Measurements from ENCODE around the gene DOK1. TPM values are rescaled to one million over a fixed set of nuclear protein-coding genes. Genes with fewer than 3 reads are reported as not detected.

Gene DOK1
- total and polyA plus RNA-seq, 8 donors: 5.9 to 89.3 (median 14.8) TPM

- WGBS, 5 donors: 90 to 94% (median 91%) methylated on average over 4 of the region's 4 CpGs
- no peak for TF ChIP-seq CTCF (IDR thresholded peaks at IDR 0.05)
- TF ChIP-seq POLR2AphosphoS5 (IDR thresholded peaks at IDR 0.05): no peak
Observed at GRCh38 chr2:74575320-74575719, 20.8 kb downstream of the DOK1 start.

GRCh38 chr2:74576211-74576862 lies 21.8 kb downstream of the DOK1 start:
- Histone ChIP-seq H3K36me3 (no peaks in the 10 kb centered on the region), H3K27ac (peak overlapping the region in 1 of 5 donors; percentile 60), H3K4me1 (peaks cover 0 to 15% (median 0%) of the 10 kb centered on the region in 4 donors), H3K9me3 (no peaks in the 10 kb centered on the region), H3K4me3 (no peak overlapping the region), H3K27me3 (no peaks in the 10 kb centered on the region)
- 79 to 92% (median 87%) methylated on average over 7 of the region's 7 CpGs for WGBS, 5 donors
- TF ChIP-seq EP300 (IDR thresholded peaks at IDR 0.05) (no peak), CTCF (IDR thresholded peaks at IDR 0.05) (no peak), POLR2AphosphoS5 (IDR thresholded peaks at IDR 0.05) (no peak), POLR2A (IDR thresholded peaks at IDR 0.05) (no peak)
- intact Hi-C loops (cut with DNase I; ENCODE audit: low total_unique reads): no loop called here
- no peak for DNase-seq

More at GRCh38 chr2:74575320-74575719, 20.8 kb downstream of the DOK1 start:
- intact Hi-C loops (cut with DNase I; ENCODE audit: low total_unique reads): no loop called here
- no peak for DNase-seq
- Histone ChIP-seq H3K27me3 (no peaks in the 10 kb centered on the region), H3K9me3 (no peaks in the 10 kb centered on the region), H3K4me3 (no peak overlapping the region), H3K36me3 (no peaks in the 10 kb centered on the region), H3K27ac (no peak overlapping the region), H3K4me1 (peaks cover 0 to 15% (median 0%) of the 10 kb centered on the region in 4 donors)

- Histone ChIP-seq H3K9me3 (no peaks in the 10 kb centered on the region), H3K4me1 (peaks cover 0 to 15% (median 0%) of the 10 kb centered on the region in 4 donors), H3K27ac (peak overlapping the region in 2 of 5 donors; percentile 10 to 60), H3K27me3 (no peaks in the 10 kb centered on the region), H3K36me3 (no peaks in the 10 kb centered on the region), H3K4me3 (no peak overlapping the region)
- intact Hi-C loops (cut with DNase I; ENCODE audit: low total_unique reads): no loop called here
- 26 to 57% (median 38%) methylated on average over 1 of the region's 1 CpG for WGBS, 5 donors
- TF ChIP-seq POLR2AphosphoS5 (IDR thresholded peaks at IDR 0.05): peak in 1 of 3 donors; percentile 32
- TF ChIP-seq EP300 (IDR thresholded peaks at IDR 0.05): no peak
- no peak for TF ChIP-seq POLR2A (IDR thresholded peaks at IDR 0.05)
- TF ChIP-seq CTCF (IDR thresholded peaks at IDR 0.05): no peak
- DNase-seq: peak in 1 of 2 donors; percentile 33
Observed at GRCh38 chr2:74576863-74577229, 22.3 kb downstream of the DOK1 start.

- TF ChIP-seq POLR2AphosphoS5 (IDR thresholded peaks at IDR 0.05) (no peak), POLR2A (IDR thresholded peaks at IDR 0.05) (no peak), EP300 (IDR thresholded peaks at IDR 0.05) (no peak), CTCF (IDR thresholded peaks at IDR 0.05) (no peak)
- H3K36me3 ChIP-seq: no peaks in the 10 kb centered on the region
- H3K27ac ChIP-seq: peak overlapping the region in 2 of 5 donors; percentile 10 to 60
- peaks cover 0 to 15% (median 0%) of the 10 kb centered on the region in 4 donors for H3K4me1 ChIP-seq
- no peaks in the 10 kb centered on the region for H3K9me3 ChIP-seq
- no peaks in the 10 kb centered on the region for H3K27me3 ChIP-seq
- no peak overlapping the region for H3K4me3 ChIP-seq
- DNase-seq: peak in 1 of 2 donors; percentile 44
- 28 to 57% (median 44%) methylated on average over 2 of the region's 2 CpGs for WGBS, 5 donors
- intact Hi-C loops (cut with DNase I; ENCODE audit: low total_unique reads): no loop called here
Observed at GRCh38 chr2:74577448-74577847, 22.9 kb downstream of the DOK1 start.

All from stomach (tissue), 9 donors.